A673 (cell line): Measurements from ENCODE around the gene SPRTN.

Source experiments
- CTCF ChIP-seq: fragments of 300-800, 200-600 bp; sonication (generic); conservative IDR thresholded peaks from 2 replicates; pipeline ENCODE4 v1.5.1; 2017; ENCODE audit warnings: low read depth, mild to moderate bottlenecking, antibody characterized with exemption, low read length, moderate library complexity, mixed read lengths
- EZH2 ChIP-seq: fragments of 200-600 bp; sonication (generic); IDR thresholded peaks from 2 replicates; pipeline ENCODE4 v1.6.1; 2017; ENCODE audit warnings: borderline replicate concordance, low read depth, mild to moderate bottlenecking, mixed read lengths, antibody characterized with exemption, low read length; ENCODE audit not compliant: poor library complexity, severe bottlenecking

GRCh38 chr1:231395076-231395997, 57.2 kb downstream of the SPRTN start:
- TF ChIP-seq CTCF (no peak), EZH2 (no peak)
